ENCODE results near the gene TACC2. TPM values are rescaled to one million over a fixed set of nuclear protein-coding genes. Genes with fewer than 3 reads are reported as not detected.

Gene TACC2
- total RNA-seq, 1 donor from 2014 or later: not detected

GRCh38 chr10:122230222-122230621, 241.3 kb downstream of the TACC2 start:
- POLR2A ChIA-PET: no interaction called here
- no peak for ATAC-seq (ENCODE audit: low read depth)
- H3K4me1 Mint-ChIP-seq: no peaks in the 10 kb centered on the region
- no peaks in the 10 kb centered on the region for H3K27me3 Mint-ChIP-seq
- intact Hi-C loops (cut with micrococcal nuclease): no loop called here
- H3K36me3 Mint-ChIP-seq (ENCODE audit: low read depth): no peaks in the 10 kb centered on the region
- no peak overlapping the region for H3K27ac Mint-ChIP-seq
- no peak overlapping the region for H3K4me3 Mint-ChIP-seq
- TF ChIP-seq CTCF (IDR thresholded peaks at IDR 0.05): no peak
- H3K9me3 Mint-ChIP-seq: no peaks in the 10 kb centered on the region
- CTCF ChIA-PET: no interaction called here
- DNase-seq: no peak

GRCh38 chr10:122232769-122233168, 243.8 kb downstream of the TACC2 start:
- Mint-ChIP-seq H3K9me3 (no peaks in the 10 kb centered on the region), H3K36me3 (ENCODE audit: low read depth) (no peaks in the 10 kb centered on the region), H3K4me1 (no peaks in the 10 kb centered on the region), H3K27ac (no peak overlapping the region), H3K27me3 (no peaks in the 10 kb centered on the region), H3K4me3 (no peak overlapping the region)
- ChIA-PET CTCF (no interaction called here), POLR2A (no interaction called here)
- no peak for ATAC-seq (ENCODE audit: low read depth)
- no peak for DNase-seq
- intact Hi-C loops (cut with micrococcal nuclease): no loop called here
- TF ChIP-seq CTCF (IDR thresholded peaks at IDR 0.05): no peak

- Mint-ChIP-seq H3K27me3 (no peaks in the 10 kb centered on the region), H3K36me3 (ENCODE audit: low read depth) (no peaks in the 10 kb centered on the region), H3K4me1 (no peaks in the 10 kb centered on the region), H3K27ac (no peak overlapping the region), H3K4me3 (no peak overlapping the region), H3K9me3 (no peaks in the 10 kb centered on the region)
- ChIA-PET CTCF (no interaction called here), POLR2A (no interaction called here)
- TF ChIP-seq CTCF (IDR thresholded peaks at IDR 0.05): no peak
- no peak for ATAC-seq (ENCODE audit: low read depth)
- intact Hi-C loops (cut with micrococcal nuclease): no loop called here
- no peak for DNase-seq
These were observed 244.9 kb downstream of the TACC2 start for GRCh38 chr10:122233857-122234348.

GRCh38 chr10:122234416-122234815, 245.5 kb downstream of the TACC2 start:
- CTCF ChIA-PET: no interaction called here
- H3K9me3 Mint-ChIP-seq: no peaks in the 10 kb centered on the region
- no peaks in the 10 kb centered on the region for H3K36me3 Mint-ChIP-seq (ENCODE audit: low read depth)
- no peak for DNase-seq
- no peak overlapping the region for H3K4me3 Mint-ChIP-seq
- H3K27ac Mint-ChIP-seq: no peak overlapping the region
- intact Hi-C loops (cut with micrococcal nuclease): no loop called here
- no peaks in the 10 kb centered on the region for H3K27me3 Mint-ChIP-seq
- POLR2A ChIA-PET: no interaction called here
- no peak for ATAC-seq (ENCODE audit: low read depth)
- H3K4me1 Mint-ChIP-seq: no peaks in the 10 kb centered on the region
- no peak for TF ChIP-seq CTCF (IDR thresholded peaks at IDR 0.05)

GRCh38 chr10:122236690-122237306, 247.8 kb downstream of the TACC2 start:
- H3K36me3 Mint-ChIP-seq (ENCODE audit: low read depth): no peaks in the 10 kb centered on the region
- H3K9me3 Mint-ChIP-seq: no peaks in the 10 kb centered on the region
- DNase-seq (no peak), ATAC-seq (ENCODE audit: low read depth) (no peak)
- no peak for TF ChIP-seq CTCF (IDR thresholded peaks at IDR 0.05)
- no peak overlapping the region for H3K27ac Mint-ChIP-seq
- ChIA-PET POLR2A (no interaction called here), CTCF (no interaction called here)
- H3K4me3 Mint-ChIP-seq: no peak overlapping the region
- H3K27me3 Mint-ChIP-seq: no peaks in the 10 kb centered on the region
- H3K4me1 Mint-ChIP-seq: no peaks in the 10 kb centered on the region
- intact Hi-C loops (cut with micrococcal nuclease): no loop called here
